Measurements from ENCODE around the gene DNAH1. TPM values are rescaled to one million over a fixed set of nuclear protein-coding genes. Genes with fewer than 3 reads are reported as not detected.

DNAH1 gene
- total RNA-seq, 1 experiment from 2014 or later, result 5.5 TPM

DNA sequence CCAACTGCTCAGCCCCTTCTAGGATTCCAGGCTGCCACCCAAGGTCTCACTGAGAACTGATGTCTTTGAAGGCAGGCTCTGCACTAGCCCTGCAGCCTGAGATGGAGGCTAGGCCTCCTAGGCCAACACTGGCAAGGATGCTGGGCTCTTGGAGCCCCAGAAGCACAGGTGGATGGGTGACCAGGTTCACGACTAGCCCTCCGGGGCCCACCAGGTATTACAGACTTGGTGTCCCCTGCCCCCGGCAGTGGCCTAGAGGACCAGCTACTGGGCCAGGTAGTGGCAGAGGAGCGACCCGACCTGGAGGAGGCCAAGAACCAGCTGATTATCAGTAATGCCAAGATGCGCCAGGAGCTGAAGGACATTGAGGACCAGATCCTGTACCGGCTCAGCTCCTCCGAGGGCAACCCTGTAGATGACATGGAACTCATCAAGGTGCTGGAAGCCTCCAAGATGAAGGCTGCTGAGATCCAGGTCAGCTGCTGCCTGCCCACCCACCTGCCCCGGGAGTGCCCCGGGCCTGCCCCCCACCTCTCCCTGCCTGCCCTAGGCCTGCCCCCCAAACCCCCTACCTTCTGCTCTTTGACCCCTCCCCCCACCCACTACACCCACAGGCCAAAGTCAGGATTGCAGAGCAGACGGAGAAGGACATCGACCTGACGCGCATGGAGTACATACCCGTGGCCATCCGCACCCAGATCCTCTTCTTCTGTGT lies 76.3 kb downstream of the DNAH1 start:
- Histone ChIP-seq H3K4me1 (ENCODE audit: control insufficient read depth in 1 of 2, insufficient read depth in 2 of 2, low read length in 2 of 2) (no peaks in the 10 kb centered on the region), H3K36me3 (ENCODE audit: control insufficient read depth in 1 of 2, insufficient read depth in 2 of 2, low read length in 2 of 2) (no peaks in the 10 kb centered on the region), H3K4me3 (replicated peaks in 1 of 2; ENCODE audit: low read depth in 1 of 2, low read length in 2 of 2) (no peak overlapping the region), H3K9me3 (ENCODE audit: control insufficient read depth in 1 of 2, insufficient read depth in 1 of 2, low read depth in 1 of 2, low read length in 2 of 2) (no peaks in the 10 kb centered on the region), H3K9ac (ENCODE audit: low read length) (no peak overlapping the region), H3K27ac (ENCODE audit: low read depth, low read length) (no peak overlapping the region), H3K27me3 (ENCODE audit: insufficient read depth, low read length) (no peaks in the 10 kb centered on the region), H3K4me2 (ENCODE audit: low read length) (no peak overlapping the region), H2AFZ (ENCODE audit: low read depth, low read length, poor library complexity, severe bottlenecking) (no peak overlapping the region), H3K79me2 (ENCODE audit: insufficient read depth, low read length) (no peaks in the 10 kb centered on the region), H3K9me2 (ENCODE audit: insufficient read depth) (no peaks in the 10 kb centered on the region), H4K20me1 (ENCODE audit: insufficient read depth) (no peaks in the 10 kb centered on the region)
- no peak for DNase-seq (ENCODE audit: low read depth, low spot score)
- no TSS peak for BruUV-seq (replicated peaks)
- ChIA-PET CTCF (no interaction called here), RAD21 (ENCODE audit: low non-redundant PET in 1 of 2, low total read pairs in 2 of 2, uncharacterized antibody in 2 of 2, unreplicated experiment in 2 of 2) (no interaction called here), POLR2A (no interaction called here)
- no peak for TF ChIP-seq POLR2A (IDR thresholded peaks at IDR 0.05; ENCODE audit: borderline replicate concordance, extremely low read depth, insufficient read depth, insufficient read length)
- no peak for TF ChIP-seq EZH2phosphoT487 (IDR thresholded peaks at IDR 0.05; ENCODE audit: borderline replicate concordance)
- no peak for TF ChIP-seq ZNF274 (IDR thresholded peaks at IDR 0.05; ENCODE audit: low read depth, low read length)
- TF ChIP-seq POLR2AphosphoS5 (IDR thresholded peaks at IDR 0.05; ENCODE audit: low read depth, low read length), result no peak
- no peak for TF ChIP-seq ZFX (IDR thresholded peaks at IDR 0.05)
- TF ChIP-seq, protein P1, sequence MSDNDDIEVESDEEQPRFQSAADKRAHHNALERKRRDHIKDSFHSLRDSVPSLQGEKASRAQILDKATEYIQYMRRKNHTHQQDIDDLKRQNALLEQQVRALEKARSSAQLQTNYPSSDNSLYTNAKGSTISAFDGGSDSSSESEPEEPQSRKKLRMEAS (IDR thresholded peaks at IDR 0.05), result no peak
- TF ChIP-seq TCF7L2 (IDR thresholded peaks at IDR 0.05; ENCODE audit: borderline replicate concordance, extremely low read depth, insufficient read depth, insufficient read length), result no peak
- no peak for TF ChIP-seq ELF1 (IDR thresholded peaks at IDR 0.05; ENCODE audit: borderline replicate concordance, low read depth)
- intact Hi-C loops (cut with micrococcal nuclease), result no loop called here
- ATAC-seq, result no peak

DNA sequence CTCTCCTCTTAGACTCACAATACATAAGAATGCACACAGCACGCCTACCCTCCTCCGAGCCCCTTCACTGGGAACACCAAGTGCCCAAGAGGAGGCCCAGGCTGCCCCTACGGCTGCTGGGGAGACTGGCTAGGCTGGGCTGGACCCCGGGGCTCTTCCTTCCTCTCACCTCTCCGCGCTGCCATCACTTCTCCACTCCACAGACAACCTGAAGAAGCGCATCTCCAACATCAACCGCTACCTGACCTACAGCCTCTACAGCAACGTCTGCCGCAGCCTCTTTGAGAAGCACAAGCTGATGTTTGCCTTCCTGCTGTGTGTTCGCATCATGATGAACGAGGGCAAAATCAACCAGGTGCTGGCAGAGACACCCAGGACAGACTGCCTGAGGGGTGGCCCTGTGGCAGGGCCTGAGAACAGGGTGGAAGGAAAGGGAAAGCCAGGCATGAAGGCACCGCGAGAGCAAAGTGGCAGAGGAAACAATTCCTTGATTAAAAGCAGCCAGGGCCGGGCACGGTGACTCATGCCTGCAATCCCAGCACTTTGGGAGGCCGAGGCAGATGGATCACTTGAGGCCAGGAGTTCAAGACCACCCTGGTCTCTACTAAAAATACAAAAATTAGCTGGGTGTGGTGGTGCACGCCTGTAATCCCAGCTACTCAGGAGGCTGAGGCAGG lies 77.2 kb downstream of the DNAH1 start:
- Histone ChIP-seq H3K4me1 (ENCODE audit: control insufficient read depth in 1 of 2, insufficient read depth in 2 of 2, low read length in 2 of 2) (no peaks in the 10 kb centered on the region), H3K4me3 (replicated peaks in 1 of 2; ENCODE audit: low read depth in 1 of 2, low read length in 2 of 2) (no peak overlapping the region), H3K36me3 (ENCODE audit: control insufficient read depth in 1 of 2, insufficient read depth in 2 of 2, low read length in 2 of 2) (no peaks in the 10 kb centered on the region), H3K4me2 (ENCODE audit: low read length) (no peak overlapping the region), H4K20me1 (ENCODE audit: insufficient read depth) (no peaks in the 10 kb centered on the region), H2AFZ (ENCODE audit: low read depth, low read length, poor library complexity, severe bottlenecking) (no peak overlapping the region), H3K9me2 (ENCODE audit: insufficient read depth) (no peaks in the 10 kb centered on the region), H3K27ac (ENCODE audit: low read depth, low read length) (no peak overlapping the region), H3K9me3 (ENCODE audit: control insufficient read depth in 1 of 2, insufficient read depth in 1 of 2, low read depth in 1 of 2, low read length in 2 of 2) (no peaks in the 10 kb centered on the region), H3K27me3 (ENCODE audit: insufficient read depth, low read length) (no peaks in the 10 kb centered on the region), H3K9ac (ENCODE audit: low read length) (no peak overlapping the region), H3K79me2 (ENCODE audit: insufficient read depth, low read length) (no peaks in the 10 kb centered on the region)
- DNase-seq (ENCODE audit: low read depth, low spot score), result no peak
- intact Hi-C loops (cut with micrococcal nuclease), result no loop called here
- no TSS peak for BruUV-seq (replicated peaks)
- RAD21 ChIA-PET (ENCODE audit: low non-redundant PET in 1 of 2, low total read pairs in 2 of 2, uncharacterized antibody in 2 of 2, unreplicated experiment in 2 of 2), result no interaction called here
- POLR2A ChIA-PET, result no interaction called here
- ATAC-seq, result no peak
- CTCF ChIA-PET, result no interaction called here
- TF ChIP-seq, protein P2, sequence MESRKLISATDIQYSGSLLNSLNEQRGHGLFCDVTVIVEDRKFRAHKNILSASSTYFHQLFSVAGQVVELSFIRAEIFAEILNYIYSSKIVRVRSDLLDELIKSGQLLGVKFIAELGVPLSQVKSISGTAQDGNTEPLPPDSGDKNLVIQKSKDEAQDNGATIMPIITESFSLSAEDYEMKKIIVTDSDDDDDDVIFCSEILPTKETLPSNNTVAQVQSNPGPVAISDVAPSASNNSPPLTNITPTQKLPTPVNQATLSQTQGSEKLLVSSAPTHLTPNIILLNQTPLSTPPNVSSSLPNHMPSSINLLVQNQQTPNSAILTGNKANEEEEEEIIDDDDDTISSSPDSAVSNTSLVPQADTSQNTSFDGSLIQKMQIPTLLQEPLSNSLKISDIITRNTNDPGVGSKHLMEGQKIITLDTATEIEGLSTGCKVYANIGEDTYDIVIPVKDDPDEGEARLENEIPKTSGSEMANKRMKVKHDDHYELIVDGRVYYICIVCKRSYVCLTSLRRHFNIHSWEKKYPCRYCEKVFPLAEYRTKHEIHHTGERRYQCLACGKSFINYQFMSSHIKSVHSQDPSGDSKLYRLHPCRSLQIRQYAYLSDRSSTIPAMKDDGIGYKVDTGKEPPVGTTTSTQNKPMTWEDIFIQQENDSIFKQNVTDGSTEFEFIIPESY (IDR thresholded peaks at IDR 0.05; ENCODE audit: extremely low read depth, insufficient replicate concordance, low read length), result no peak
- TF ChIP-seq POLR2A (IDR thresholded peaks at IDR 0.05; ENCODE audit: borderline replicate concordance, extremely low read depth, insufficient read depth, insufficient read length) (no peak), ZNF274 (IDR thresholded peaks at IDR 0.05; ENCODE audit: low read depth, low read length) (no peak), JUND (IDR thresholded peaks at IDR 0.05) (no peak), YY1 (IDR thresholded peaks at IDR 0.05; ENCODE audit: extremely low read depth, insufficient replicate concordance, low read depth, low read length) (no peak), CBX3 (IDR thresholded peaks at IDR 0.05; ENCODE audit: low read depth) (no peak), EZH2 (IDR thresholded peaks at IDR 0.05) (no peak), ELF1 (IDR thresholded peaks at IDR 0.05; ENCODE audit: borderline replicate concordance, low read depth) (no peak), SP1 (IDR thresholded peaks at IDR 0.05; ENCODE audit: low read depth) (no peak)
- TF ChIP-seq, protein P3, sequence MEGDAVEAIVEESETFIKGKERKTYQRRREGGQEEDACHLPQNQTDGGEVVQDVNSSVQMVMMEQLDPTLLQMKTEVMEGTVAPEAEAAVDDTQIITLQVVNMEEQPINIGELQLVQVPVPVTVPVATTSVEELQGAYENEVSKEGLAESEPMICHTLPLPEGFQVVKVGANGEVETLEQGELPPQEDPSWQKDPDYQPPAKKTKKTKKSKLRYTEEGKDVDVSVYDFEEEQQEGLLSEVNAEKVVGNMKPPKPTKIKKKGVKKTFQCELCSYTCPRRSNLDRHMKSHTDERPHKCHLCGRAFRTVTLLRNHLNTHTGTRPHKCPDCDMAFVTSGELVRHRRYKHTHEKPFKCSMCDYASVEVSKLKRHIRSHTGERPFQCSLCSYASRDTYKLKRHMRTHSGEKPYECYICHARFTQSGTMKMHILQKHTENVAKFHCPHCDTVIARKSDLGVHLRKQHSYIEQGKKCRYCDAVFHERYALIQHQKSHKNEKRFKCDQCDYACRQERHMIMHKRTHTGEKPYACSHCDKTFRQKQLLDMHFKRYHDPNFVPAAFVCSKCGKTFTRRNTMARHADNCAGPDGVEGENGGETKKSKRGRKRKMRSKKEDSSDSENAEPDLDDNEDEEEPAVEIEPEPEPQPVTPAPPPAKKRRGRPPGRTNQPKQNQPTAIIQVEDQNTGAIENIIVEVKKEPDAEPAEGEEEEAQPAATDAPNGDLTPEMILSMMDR (IDR thresholded peaks at IDR 0.05 in 2 of 3, conservative IDR thresholded peaks at IDR 0.05 in 1 of 3; ENCODE audit: borderline replicate concordance in 1 of 3, insufficient read depth in 1 of 3, low read depth in 2 of 3, low read length in 2 of 3), result no peak
